Coronary artery (tissue), 2 donors: ENCODE measurements around the gene DOC2A.
A peak's percentile ranks its signal among the peaks of the same experiment; 100 is the strongest.

Experiments used
- DNase-seq: peaks from one replicate; pipeline ENCODE4 v3.0.0-alpha.2; 2017; ENCODE audit warnings: low spot score
- H3K27ac ChIP-seq, 2 donors: fragments of 200-600 bp; sonication (generic); one replicate each; pipeline ENCODE4 v1.5.1; 2016 to 2019
- H3K4me3 ChIP-seq: fragments of 200-600 bp; sonication (generic); 2 replicates; pipeline ENCODE4 v1.5.1; 2016; ENCODE audit warnings: mild to moderate bottlenecking, moderate library complexity
- CTCF ChIP-seq: fragments of 200-600 bp; sonication (generic); IDR thresholded peaks from one replicate; pipeline ENCODE4 v1.5.1; 2019; ENCODE audit warnings: antibody characterized with exemption

The DOC2A gene

GRCh38 chr16:29974291-29975133 lies 36.3 kb downstream of the DOC2A start:
- peak overlapping the region; percentile 89 for H3K4me3 ChIP-seq
- no peak for TF ChIP-seq CTCF
- H3K27ac ChIP-seq, result peak overlapping the region; percentile 93 to 94
- peak; percentile 77 for DNase-seq

GRCh38 chr16:29973384-29974246 lies 37.2 kb downstream of the DOC2A start, which contains the start of gene TAOK2:
Gene TAOK2 (plus strand): TSS chr16:29973868. CDS start chr16:29977773, 3,905 bp downstream.
- DNase-seq, result peak; percentile 100

GRCh38 chr16:29972992-29973383 lies 37.8 kb downstream of the DOC2A start:
- peak overlapping the region; percentile 89 for H3K4me3 ChIP-seq
- no peak for DNase-seq
- peak overlapping the region in 1 of 2 donors; percentile 94 for H3K27ac ChIP-seq
- TF ChIP-seq CTCF, result no peak

More at GRCh38 chr16:29973384-29974246, 37.2 kb downstream of the DOC2A start, which contains the start of gene TAOK2:
- peak within 1 kb of the TSS; percentile 93 to 94 for H3K27ac ChIP-seq
- no peak for TF ChIP-seq CTCF
- H3K4me3 ChIP-seq, result peak within 1 kb of the TSS; percentile 89

- Histone ChIP-seq H3K4me3 (no peak overlapping the region), H3K27ac (no peak overlapping the region)
- TF ChIP-seq CTCF, result no peak
- DNase-seq, result no peak
These were observed 38.3 kb downstream of the DOC2A start for GRCh38 chr16:29972500-29972899.

GRCh38 chr16:29971304-29971703 lies 39.5 kb downstream of the DOC2A start:
- H3K27ac ChIP-seq, result no peak overlapping the region
- no peak overlapping the region for H3K4me3 ChIP-seq
- peak; percentile 70 for DNase-seq
- TF ChIP-seq CTCF, result no peak

GRCh38 chr16:29968205-29968604 lies 42.6 kb downstream of the DOC2A start:
- H3K4me3 ChIP-seq, result no peak overlapping the region
- DNase-seq, result no peak
- H3K27ac ChIP-seq, result no peak overlapping the region
- TF ChIP-seq CTCF, result no peak
